Caki2 (cell line): ENCODE data around the gene DNAJB8. TPM values are rescaled to one million over a fixed set of nuclear protein-coding genes. Genes with fewer than 3 reads are reported as not detected.

ENCODE experiments used
- DNase-seq: peaks from one replicate; pipeline ENCODE4 v3.0.0-alpha.2; 2015; ENCODE audit warnings: low read depth
- in situ Hi-C: cut with HindIII; loops from 2 replicates; pipeline ENCODE4 v1.10.0; 2016; ENCODE audit warnings: low sequenced_read_pairs, low pct_unique_long_range_greater_than_20kb, mixed read lengths
- total RNA-seq: library from RNA; depleted of rRNA; stranded (reverse); fragments of >200 nt; shearing (Covaris generic); gene quantifications from 2 replicates; pipeline ENCODE4 v1.2.3, GENCODE V29; 2014; ENCODE audit warnings: low replicate concordance

The DNAJB8 gene
- total RNA-seq, 1 experiment from 2014 or later: not detected

DNA sequence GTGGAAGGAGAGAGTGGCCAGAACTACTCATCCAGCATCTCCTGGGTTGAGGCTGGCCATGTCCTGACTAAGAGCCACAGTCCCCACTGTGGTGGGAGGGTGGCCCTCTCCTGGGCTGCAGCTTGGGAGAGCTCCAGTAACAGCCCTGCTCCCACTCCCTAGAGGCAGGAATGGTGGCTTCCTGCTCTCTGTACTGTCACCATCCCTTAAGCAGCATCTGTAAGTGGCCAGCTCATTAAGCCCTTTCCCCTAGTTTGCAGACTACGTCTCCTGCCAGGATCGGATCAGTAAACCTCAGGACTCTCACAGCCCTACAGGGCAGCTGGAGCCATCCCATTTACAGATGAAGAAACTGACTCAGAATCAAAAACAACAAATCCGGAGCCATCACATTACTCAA lies 30.5 kb downstream of the DNAJB8 start:
- DNase-seq: no peak
- in situ Hi-C loops: no loop called here

- in situ Hi-C loops: no loop called here
These were observed 31.1 kb downstream of the DNAJB8 start for GRCh38 chr3:128435561-128435960.

GRCh38 chr3:128435058-128435457 lies 31.6 kb downstream of the DNAJB8 start:
- in situ Hi-C loops: no loop called here
- DNase-seq: no peak

More at GRCh38 chr3:128435561-128435960, 31.1 kb downstream of the DNAJB8 start:
- DNase-seq: no peak

DNA sequence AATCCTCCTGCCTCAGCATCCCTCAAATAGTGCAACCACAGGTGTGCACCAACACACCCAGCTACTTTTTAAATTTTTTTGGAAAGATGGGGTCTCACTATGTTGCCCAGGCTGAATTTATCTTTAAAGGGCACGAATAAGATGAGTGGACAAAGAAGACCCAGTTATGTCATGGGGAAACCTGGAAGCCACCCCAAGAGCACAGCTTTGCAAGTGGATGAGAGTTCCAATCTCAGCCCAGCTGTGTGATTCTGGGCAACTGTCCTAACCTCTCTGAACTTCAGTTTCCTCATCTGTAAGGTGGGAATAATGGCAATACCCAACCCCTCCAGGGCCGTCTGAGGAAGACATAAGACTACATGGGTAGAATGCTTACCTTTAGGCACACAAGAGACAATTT lies 32.2 kb downstream of the DNAJB8 start:
- in situ Hi-C loops: no loop called here
- DNase-seq: no peak

- no peak for DNase-seq
- in situ Hi-C loops: no loop called here
These were observed 32.9 kb downstream of the DNAJB8 start for GRCh38 chr3:128433837-128434165.

GRCh38 chr3:128432971-128433836 lies 33.5 kb downstream of the DNAJB8 start:
- DNase-seq: no peak
- in situ Hi-C loops: no loop called here

DNA sequence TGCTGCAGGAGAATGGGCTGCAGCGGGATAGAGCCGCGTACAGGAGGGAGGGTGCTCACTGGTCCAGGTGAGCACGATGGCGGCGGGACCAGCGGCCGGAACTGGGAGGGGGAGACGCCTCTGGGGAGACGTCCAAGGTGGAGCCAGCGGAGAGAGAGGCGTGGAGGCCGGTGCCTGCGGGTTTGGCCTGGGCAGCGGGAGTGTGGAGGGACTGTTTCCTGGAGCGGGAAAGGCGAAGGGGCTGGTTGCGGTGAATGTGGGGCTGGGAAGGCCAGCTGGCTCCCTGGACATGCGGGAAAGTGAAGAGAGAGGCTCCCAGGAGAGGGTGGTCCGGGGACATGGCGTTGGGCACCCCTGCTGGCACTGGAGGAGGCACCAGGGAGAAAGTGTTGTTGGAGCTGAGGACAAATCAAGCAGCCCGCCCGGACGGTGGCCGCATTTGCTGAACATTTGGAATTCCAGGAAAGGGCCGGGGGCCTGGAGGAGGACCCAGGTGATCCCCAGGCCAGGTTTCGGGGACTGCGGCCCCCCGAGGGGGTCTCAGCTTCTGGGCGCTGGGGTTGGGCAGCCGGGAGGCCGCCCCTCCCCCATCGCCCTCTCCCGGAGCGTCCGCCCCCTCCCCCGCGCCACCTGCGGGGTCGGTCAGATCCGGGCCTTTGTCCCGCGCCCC lies 34.3 kb downstream of the DNAJB8 start:
- in situ Hi-C loops: no loop called here
- DNase-seq: no peak

DNA sequence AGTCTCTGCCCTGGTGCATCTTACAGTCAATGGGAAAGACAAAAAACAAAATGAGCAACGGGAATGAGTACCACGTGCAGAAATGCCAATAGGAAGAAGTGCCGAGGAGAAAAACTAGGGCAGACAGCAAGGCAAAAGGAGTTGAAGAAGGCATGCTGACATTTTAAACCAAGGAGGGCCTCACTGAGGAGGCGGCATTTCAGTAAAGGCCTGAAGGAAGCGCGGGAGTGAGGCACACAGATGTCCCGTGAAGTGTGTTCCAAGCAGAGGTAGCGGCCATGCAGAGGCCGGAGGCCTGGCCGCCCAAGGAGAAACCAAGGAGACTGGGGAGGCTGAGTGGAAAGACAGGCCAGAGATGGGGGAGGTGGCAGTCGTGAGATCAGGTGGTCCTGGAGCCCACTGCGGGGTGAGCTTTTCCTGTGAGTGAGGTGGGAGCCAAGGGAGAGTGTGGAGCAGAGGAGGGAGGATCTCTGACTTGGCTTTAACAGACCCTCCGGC lies 34.8 kb downstream of the DNAJB8 start:
- no peak for DNase-seq
- in situ Hi-C loops: no loop called here

- in situ Hi-C loops: no loop called here
These were observed 36.0 kb downstream of the DNAJB8 start for GRCh38 chr3:128430731-128431130.

GRCh38 chr3:128430301-128430700 lies 36.4 kb downstream of the DNAJB8 start:
- no peak for DNase-seq
- in situ Hi-C loops: no loop called here

More at GRCh38 chr3:128430731-128431130, 36.0 kb downstream of the DNAJB8 start:
- DNase-seq: no peak

DNA sequence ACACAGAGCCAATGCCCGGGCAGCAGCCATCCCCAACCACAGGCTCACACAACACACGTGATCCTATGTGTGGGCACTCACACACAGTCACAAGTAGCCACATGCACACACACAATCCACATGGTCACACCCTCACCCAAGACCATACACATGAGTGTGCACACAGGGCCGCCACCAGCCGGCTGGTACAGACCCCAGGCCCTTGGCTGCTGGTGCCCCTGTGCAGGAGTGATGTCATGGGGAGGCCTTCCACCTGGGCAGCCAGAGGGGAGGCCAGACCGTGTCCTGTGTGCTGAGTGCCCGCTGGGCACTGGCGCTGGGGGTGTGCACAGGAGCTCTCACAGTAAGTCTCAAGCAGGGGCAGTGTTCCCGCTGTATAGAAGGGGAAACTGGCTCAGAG lies 36.9 kb downstream of the DNAJB8 start:
- in situ Hi-C loops: no loop called here
- DNase-seq: no peak

GRCh38 chr3:128429275-128429674 lies 37.4 kb downstream of the DNAJB8 start:
- no peak for DNase-seq
- in situ Hi-C loops: no loop called here

GRCh38 chr3:128427872-128428822 lies 38.5 kb downstream of the DNAJB8 start:
- in situ Hi-C loops: no loop called here
- DNase-seq: no peak

DNA sequence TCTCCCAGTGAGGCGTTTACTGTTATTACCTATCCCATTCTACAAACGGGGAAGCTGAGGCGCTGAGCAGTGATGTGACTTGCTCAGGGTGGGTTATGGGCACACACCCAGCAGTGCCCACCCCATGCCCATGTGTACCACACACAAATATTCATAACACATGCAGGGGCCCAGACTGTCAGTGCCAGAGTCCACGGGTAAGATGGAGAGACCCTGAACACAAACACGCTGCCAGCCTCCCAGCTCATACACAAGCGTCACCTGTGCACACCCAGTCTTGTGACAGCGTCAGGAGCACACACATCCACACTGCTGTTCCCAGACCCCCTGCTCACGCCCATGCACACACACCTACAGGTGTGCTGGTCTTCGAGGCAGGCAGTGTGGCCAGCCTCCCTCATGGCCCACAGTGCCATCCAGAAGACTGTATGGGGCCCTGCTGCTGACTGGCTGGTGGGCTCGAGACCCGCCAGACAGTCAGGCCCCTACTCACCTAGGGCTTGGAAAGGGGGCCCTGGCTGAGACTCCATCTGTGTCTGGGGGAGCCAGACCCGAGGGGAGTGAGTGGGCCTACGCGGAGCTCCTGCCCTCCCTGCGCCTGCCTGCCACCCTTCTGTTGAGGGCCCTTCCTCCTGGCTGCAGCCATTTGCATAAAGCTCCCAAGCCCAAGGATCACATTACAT lies 39.4 kb downstream of the DNAJB8 start:
- in situ Hi-C loops: no loop called here

DNA sequence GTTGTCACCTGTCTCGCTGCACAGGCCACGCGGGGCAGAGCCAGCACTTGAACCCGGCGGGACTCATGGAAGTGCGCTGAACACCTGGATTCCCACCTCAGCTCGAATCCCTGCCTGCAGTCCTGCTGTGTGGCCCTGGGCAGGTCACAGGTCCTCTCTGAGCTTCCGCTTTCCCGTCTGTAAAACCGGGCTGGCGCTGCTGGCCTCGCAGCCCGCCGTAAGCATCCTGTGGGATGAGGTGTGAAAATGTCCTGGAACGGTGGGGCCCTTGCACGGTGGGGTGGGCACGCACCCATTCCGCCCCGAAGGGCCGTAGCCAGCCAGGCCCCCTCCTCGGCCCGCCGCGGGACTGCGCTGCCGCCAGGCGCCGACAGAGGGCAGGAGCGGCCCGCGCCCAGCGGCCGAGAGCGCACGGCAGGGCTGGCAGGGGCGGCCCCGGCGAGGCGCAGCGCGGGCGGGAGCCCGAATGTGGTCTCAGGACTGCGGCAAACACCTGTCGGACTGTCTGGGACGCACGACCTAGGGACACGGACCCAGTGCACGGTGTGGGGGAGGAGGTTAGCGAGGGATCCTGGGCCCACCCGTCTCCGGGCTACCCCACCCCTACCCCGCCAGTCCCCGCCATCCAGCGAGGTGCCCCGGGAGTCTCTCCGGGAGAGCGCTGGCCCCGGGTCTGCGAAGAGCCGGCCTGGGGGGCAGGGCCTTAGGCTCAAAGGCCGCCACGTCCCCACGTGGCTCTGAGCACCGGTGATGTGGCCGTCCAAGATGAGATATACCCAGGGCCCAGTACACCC lies 40.4 kb downstream of the DNAJB8 start:
- in situ Hi-C loops: no loop called here
- no peak for DNase-seq

More for the DNA sequence above, 39.4 kb downstream of the DNAJB8 start:
- DNase-seq: no peak

DNA sequence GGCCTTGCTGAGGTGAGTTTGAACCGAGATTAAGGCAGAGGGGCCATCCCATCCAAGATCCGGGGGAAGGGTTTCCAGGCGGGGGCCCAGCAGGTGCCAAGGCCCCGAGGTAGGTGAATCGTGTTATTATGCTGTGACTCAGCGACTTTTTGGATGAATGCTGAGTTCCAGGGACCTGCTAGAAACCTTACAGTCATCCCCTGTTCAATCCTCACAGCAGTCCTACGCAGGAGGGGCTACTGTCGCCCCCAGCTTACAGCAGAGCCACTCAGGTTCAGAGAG lies 40.9 kb downstream of the DNAJB8 start:
- no peak for DNase-seq
- in situ Hi-C loops: no loop called here

GRCh38 chr3:128425142-128425845 lies 41.4 kb downstream of the DNAJB8 start:
- no peak for DNase-seq
- in situ Hi-C loops: no loop called here
